DOHH2 (cell line): Measurements from ENCODE around the gene FAM234B.

ENCODE experiments used
- H3F3A ChIP-seq: fragments of 200-600 bp; sonication (generic), shearing (Covaris generic); 2 replicates; pipeline ENCODE4 v1.6.0; 2016; ENCODE audit warnings: antibody characterized with exemption, mild to moderate bottlenecking; ENCODE audit not compliant: control insufficient read depth, insufficient read depth
- H3K27ac ChIP-seq: fragments of 200-600 bp; sonication (generic); 2 replicates; pipeline ENCODE4 v1.5.1; 2014; ENCODE audit warnings: low read depth, mild to moderate bottlenecking, low read length, moderate library complexity
- H3K27me3 ChIP-seq: fragments of 200-600 bp; sonication (generic); 2 replicates; pipeline ENCODE4 v1.6.1; 2014; ENCODE audit warnings: mild to moderate bottlenecking, low read length, mixed read lengths; ENCODE audit not compliant: control insufficient read depth
- H3K36me3 ChIP-seq: fragments of 200-600 bp; sonication (generic); 2 replicates; pipeline ENCODE4 v1.6.1; 2014; ENCODE audit warnings: mild to moderate bottlenecking, low read length, moderate library complexity, mixed read lengths; ENCODE audit not compliant: control insufficient read depth
- H3K4me1 ChIP-seq: fragments of 200-600 bp; sonication (generic); 2 replicates; pipeline ENCODE4 v1.6.1; 2014; ENCODE audit warnings: mild to moderate bottlenecking, low read length, mixed read lengths; ENCODE audit not compliant: control insufficient read depth
- H3K4me2 ChIP-seq: fragments of 200-600 bp; sonication (generic); 2 replicates; pipeline ENCODE4 v1.6.0; 2014; ENCODE audit warnings: mild to moderate bottlenecking, low read length, moderate library complexity
- H3K4me3 ChIP-seq: fragments of 200-600 bp; sonication (generic); 2 replicates; pipeline ENCODE4 v1.5.1; 2014; ENCODE audit warnings: mild to moderate bottlenecking, low read length, mixed read lengths
- H3K79me2 ChIP-seq: fragments of 200-600 bp; sonication (generic); 2 replicates; pipeline ENCODE4 v1.6.1; 2014; ENCODE audit warnings: mild to moderate bottlenecking, low read length, mixed read lengths; ENCODE audit not compliant: control insufficient read depth
- H3K9me2 ChIP-seq: fragments of 200-600 bp; sonication (generic); replicated peaks from 2 replicates; pipeline ENCODE4 v1.6.1; 2014; ENCODE audit warnings: mild to moderate bottlenecking, low read length, mixed read lengths; ENCODE audit not compliant: control insufficient read depth
- H3K9me3 ChIP-seq: fragments of 200-600 bp; sonication (generic); 2 replicates; pipeline ENCODE4 v1.6.1; 2014; ENCODE audit warnings: antibody characterized with exemption, low read length, mixed read lengths; ENCODE audit not compliant: control insufficient read depth, insufficient read depth
- H4K20me1 ChIP-seq: fragments of 200-600 bp; sonication (generic); 2 replicates; pipeline ENCODE4 v1.6.0; 2014; ENCODE audit warnings: low read depth, mild to moderate bottlenecking, antibody characterized with exemption, low read length, moderate library complexity; ENCODE audit not compliant: control insufficient read depth, insufficient read depth
- EZH2phosphoT487 ChIP-seq: fragments of 200-600 bp; sonication (generic); IDR thresholded peaks from 2 replicates; pipeline ENCODE4 v1.6.1; 2017; ENCODE audit warnings: borderline replicate concordance, mild to moderate bottlenecking, antibody characterized with exemption, low read length, moderate library complexity, mixed read lengths
- TF ChIP-seq, protein P1 (sequence below): fragments of 200-600 bp; sonication (generic); IDR thresholded peaks from one replicate; pipeline ENCODE4 v1.5.1; 2014; ENCODE audit warnings: antibody characterized with exemption, mild to moderate bottlenecking, low read depth, low read length; ENCODE audit not compliant: poor library complexity, severe bottlenecking

Gene FAM234B

DNA sequence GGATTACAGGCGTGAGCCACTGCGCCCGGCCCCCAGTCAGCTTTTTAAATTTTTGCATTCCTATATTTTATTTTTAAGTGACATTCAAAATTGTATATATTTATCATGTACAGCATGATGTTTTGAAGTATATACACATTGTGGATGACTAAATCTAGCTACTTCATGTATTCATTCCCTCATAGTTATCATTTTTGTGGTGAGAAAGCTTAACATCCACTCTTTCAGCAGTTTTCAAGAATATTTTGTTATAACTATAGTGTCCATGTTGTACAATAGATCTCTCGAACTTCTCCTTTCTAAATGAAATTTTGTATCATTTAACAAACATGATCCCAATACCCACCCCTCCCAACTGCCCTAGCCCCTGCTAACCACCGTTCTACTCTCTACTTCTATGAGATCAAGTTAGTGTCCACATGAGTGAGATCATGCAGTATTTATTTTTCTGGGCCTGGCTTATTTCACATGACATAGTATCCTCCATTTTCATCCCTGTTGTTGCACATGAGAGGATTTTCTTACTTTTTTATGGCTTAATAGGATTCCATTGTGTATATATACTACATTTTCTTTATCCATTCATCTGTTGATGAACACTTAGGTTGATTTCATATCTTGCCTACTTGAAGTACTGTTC, 35.3 kb upstream of the FAM234B start:
- Histone ChIP-seq H3K9me2 (no peaks in the 10 kb centered on the region), H3K4me3 (no peak overlapping the region), H3K4me2 (no peak overlapping the region), H3K9me3 (no peaks in the 10 kb centered on the region), H3K36me3 (no peaks in the 10 kb centered on the region), H3K79me2 (no peaks in the 10 kb centered on the region), H3K27me3 (peaks cover 16% of the 10 kb centered on the region), H3K4me1 (no peaks in the 10 kb centered on the region), H3F3A (no peaks in the 10 kb centered on the region), H4K20me1 (no peaks in the 10 kb centered on the region), H3K27ac (no peak overlapping the region)
- no peak for TF ChIP-seq EZH2phosphoT487
- TF ChIP-seq, protein P1, sequence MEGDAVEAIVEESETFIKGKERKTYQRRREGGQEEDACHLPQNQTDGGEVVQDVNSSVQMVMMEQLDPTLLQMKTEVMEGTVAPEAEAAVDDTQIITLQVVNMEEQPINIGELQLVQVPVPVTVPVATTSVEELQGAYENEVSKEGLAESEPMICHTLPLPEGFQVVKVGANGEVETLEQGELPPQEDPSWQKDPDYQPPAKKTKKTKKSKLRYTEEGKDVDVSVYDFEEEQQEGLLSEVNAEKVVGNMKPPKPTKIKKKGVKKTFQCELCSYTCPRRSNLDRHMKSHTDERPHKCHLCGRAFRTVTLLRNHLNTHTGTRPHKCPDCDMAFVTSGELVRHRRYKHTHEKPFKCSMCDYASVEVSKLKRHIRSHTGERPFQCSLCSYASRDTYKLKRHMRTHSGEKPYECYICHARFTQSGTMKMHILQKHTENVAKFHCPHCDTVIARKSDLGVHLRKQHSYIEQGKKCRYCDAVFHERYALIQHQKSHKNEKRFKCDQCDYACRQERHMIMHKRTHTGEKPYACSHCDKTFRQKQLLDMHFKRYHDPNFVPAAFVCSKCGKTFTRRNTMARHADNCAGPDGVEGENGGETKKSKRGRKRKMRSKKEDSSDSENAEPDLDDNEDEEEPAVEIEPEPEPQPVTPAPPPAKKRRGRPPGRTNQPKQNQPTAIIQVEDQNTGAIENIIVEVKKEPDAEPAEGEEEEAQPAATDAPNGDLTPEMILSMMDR, result no peak

DNA sequence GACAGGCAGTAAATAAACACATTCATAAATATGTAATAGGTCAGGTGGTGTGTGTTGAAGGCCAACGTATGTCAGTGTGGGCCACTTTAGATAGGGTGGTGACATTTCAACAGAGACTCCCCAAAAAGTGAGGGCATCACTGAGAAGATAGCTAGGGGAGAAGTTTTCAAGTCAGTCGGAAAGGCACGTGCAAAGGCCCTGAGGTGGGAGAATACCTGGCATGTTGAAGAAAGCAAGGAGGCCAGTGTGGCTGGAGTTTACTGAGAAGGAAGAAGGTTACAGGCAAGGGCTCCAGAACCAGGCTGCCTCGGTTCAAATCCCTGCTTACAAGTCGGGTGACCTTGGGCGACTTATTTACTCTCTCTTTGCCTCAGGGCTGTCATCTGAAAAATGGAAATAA, 33.1 kb upstream of the FAM234B start:
- Histone ChIP-seq H3K27ac (no peak overlapping the region), H4K20me1 (no peaks in the 10 kb centered on the region), H3K27me3 (peaks cover 19% of the 10 kb centered on the region), H3K79me2 (no peaks in the 10 kb centered on the region), H3K4me1 (no peaks in the 10 kb centered on the region), H3K36me3 (no peaks in the 10 kb centered on the region), H3K4me3 (no peak overlapping the region), H3K9me3 (no peaks in the 10 kb centered on the region), H3F3A (no peaks in the 10 kb centered on the region), H3K9me2 (no peaks in the 10 kb centered on the region), H3K4me2 (no peak overlapping the region)
- no peak for TF ChIP-seq EZH2phosphoT487
- TF ChIP-seq, protein P1, result no peak

DNA sequence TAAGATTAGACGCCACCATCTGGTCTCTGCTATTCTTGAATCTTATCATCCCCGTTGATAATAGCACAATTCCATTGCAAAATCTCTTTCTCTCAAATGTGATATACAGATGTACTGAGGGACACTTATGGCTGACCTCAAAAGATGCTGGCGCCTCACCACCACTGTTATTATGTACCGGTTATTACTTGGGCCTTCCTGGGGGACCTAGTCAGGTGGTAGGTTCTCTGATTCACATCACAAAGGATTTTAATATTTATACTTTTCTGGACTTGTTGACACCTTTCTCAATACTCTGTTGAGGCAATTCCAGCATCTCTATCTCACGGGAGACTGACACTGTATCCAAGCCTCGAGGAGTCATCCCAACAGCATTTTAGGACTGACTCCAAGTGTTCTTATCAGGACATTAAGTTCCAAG, 21.3 kb upstream of the FAM234B start:
- H3K4me3 ChIP-seq, result no peak overlapping the region
- H3K79me2 ChIP-seq, result no peaks in the 10 kb centered on the region
- no peaks in the 10 kb centered on the region for H3K9me2 ChIP-seq
- no peaks in the 10 kb centered on the region for H4K20me1 ChIP-seq
- no peaks in the 10 kb centered on the region for H3K36me3 ChIP-seq
- H3K4me1 ChIP-seq, result no peaks in the 10 kb centered on the region
- no peaks in the 10 kb centered on the region for H3F3A ChIP-seq
- H3K4me2 ChIP-seq, result no peak overlapping the region
- peaks cover 19% of the 10 kb centered on the region for H3K27me3 ChIP-seq
- TF ChIP-seq EZH2phosphoT487, result no peak
- TF ChIP-seq, protein P1, result no peak
- no peak overlapping the region for H3K27ac ChIP-seq
- H3K9me3 ChIP-seq, result no peaks in the 10 kb centered on the region
